ENCODE data around the gene EVI2B. TPM values are rescaled to one million over a fixed set of nuclear protein-coding genes. Genes with fewer than 3 reads are reported as not detected.

EVI2B gene
- total and polyA plus RNA-seq, 4 donors = 2.8 to 5.8 (median 3.7) TPM

DNA sequence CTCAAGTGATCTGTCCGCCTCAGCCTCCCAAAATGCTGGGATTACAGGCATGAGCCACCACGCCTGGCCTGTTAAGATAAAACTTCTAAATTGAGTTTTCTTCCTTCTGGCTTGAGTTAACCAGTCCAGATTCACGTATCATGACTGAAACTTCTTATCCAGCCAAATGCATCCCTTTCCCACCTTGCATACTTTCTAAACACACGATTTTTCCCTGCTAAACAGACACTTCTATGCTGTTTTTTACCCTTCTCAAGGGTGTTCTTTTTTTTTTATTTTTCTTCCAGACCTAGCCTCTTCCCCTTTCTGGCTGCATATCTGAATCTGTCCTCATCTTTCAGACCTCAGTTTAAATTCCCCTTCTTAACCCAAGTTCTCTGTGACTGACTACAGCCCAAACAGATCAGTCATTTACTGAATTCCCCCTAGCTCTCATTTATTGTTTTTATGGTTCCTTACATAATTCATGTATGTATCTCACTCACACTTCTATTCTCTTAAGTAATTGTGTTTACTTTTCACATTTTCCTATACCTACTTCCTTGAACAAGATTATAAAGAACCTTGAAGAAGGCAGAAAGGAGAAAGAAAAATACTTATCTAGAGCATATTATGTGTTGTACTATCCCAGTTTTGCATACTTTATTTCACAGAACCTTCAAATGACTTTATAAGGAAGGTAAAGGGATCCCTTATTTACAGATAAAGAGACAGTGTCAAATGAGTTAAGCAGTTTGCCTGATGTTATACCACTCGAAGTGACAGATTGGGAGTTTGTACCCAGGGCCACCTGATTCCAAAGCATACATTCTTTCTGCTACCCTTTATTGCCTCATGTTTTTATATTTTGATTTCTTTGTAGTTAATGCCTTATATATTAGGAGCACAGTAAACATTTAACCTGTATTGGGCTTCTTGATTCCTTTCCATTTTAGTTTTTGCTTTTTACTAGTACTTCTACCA, 5.2 kb downstream of the EVI2B start (continued):
- TF ChIP-seq RAD21 (IDR thresholded peaks at IDR 0.05) (no peak), NR2F2 (IDR thresholded peaks at IDR 0.05) (no peak), SP1 (IDR thresholded peaks at IDR 0.05) (no peak), JUND (IDR thresholded peaks at IDR 0.05) (no peak), HNF4A (conservative IDR thresholded peaks at IDR 0.05) (no peak)

DNA sequence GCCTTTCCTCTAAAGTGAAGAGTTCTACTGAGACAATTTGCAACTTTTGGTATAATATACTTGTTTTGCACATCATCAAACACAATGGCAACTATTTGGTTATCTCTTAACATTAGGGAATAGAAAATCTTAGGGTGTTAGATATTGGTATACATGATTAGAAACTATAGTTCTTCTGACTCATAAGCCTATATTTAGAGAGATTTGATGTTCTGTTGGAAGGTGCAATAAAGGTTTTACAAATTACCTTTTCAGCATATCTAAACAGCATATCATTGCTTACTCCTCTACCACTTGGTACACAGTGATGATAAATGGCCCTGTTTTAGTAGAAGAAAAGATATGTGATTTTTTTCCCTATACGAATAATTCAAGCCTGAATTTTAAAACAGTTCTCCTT, 6.2 kb downstream of the EVI2B start:
- Histone ChIP-seq H3K4me3 (ENCODE audit: low read depth in 1 of 3, low read length in 3 of 3) (no peak overlapping the region), H3K9ac (ENCODE audit: low read depth in 1 of 2, low read length in 2 of 2) (no peak overlapping the region), H3K4me1 (ENCODE audit: control insufficient read depth in 4 of 4, insufficient read depth in 4 of 4, low read length in 3 of 4) (no peaks in the 10 kb centered on the region), H3K27ac (ENCODE audit: low read depth in 1 of 2, low read length in 2 of 2) (no peak overlapping the region), H3K27me3 (ENCODE audit: control insufficient read depth in 4 of 4, insufficient read depth in 4 of 4, low read length in 3 of 4) (no peaks in the 10 kb centered on the region), H3K36me3 (ENCODE audit: control insufficient read depth in 4 of 4, insufficient read depth in 3 of 4, low read depth in 1 of 4, low read length in 3 of 4) (peaks cover 0 to 1% (median 0%) of the 10 kb centered on the region in 4 donors), H3K9me3 (ENCODE audit: control insufficient read depth in 4 of 4, low read length in 3 of 4) (no peaks in the 10 kb centered on the region)
- no peak for DNase-seq (ENCODE audit: low spot score)
- TF ChIP-seq, protein P1, sequence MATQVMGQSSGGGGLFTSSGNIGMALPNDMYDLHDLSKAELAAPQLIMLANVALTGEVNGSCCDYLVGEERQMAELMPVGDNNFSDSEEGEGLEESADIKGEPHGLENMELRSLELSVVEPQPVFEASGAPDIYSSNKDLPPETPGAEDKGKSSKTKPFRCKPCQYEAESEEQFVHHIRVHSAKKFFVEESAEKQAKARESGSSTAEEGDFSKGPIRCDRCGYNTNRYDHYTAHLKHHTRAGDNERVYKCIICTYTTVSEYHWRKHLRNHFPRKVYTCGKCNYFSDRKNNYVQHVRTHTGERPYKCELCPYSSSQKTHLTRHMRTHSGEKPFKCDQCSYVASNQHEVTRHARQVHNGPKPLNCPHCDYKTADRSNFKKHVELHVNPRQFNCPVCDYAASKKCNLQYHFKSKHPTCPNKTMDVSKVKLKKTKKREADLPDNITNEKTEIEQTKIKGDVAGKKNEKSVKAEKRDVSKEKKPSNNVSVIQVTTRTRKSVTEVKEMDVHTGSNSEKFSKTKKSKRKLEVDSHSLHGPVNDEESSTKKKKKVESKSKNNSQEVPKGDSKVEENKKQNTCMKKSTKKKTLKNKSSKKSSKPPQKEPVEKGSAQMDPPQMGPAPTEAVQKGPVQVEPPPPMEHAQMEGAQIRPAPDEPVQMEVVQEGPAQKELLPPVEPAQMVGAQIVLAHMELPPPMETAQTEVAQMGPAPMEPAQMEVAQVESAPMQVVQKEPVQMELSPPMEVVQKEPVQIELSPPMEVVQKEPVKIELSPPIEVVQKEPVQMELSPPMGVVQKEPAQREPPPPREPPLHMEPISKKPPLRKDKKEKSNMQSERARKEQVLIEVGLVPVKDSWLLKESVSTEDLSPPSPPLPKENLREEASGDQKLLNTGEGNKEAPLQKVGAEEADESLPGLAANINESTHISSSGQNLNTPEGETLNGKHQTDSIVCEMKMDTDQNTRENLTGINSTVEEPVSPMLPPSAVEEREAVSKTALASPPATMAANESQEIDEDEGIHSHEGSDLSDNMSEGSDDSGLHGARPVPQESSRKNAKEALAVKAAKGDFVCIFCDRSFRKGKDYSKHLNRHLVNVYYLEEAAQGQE (IDR thresholded peaks at IDR 0.05) = no peak
- WGBS = 89% methylated on average over 1 of the region's 1 CpG

DNA sequence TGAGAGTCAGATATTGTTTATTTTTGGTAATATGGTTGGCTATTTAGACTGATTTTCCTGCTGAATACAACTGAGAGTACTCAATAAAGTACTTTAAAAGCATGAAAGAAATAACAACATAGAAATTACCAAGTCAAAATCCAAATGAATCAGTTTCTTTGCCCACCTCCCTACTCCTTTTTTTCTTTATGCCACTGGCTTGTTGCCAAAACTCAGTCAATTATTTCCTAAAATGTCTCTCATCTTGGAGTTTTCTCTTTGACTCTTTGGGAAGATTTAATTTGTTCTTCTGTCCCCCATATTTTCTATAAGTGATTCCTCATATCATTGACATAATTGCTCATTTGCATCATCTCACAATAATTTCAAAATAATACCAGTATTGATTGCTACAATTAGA, 14.2 kb downstream of the EVI2B start:
- Histone ChIP-seq H3K4me1 (ENCODE audit: control insufficient read depth in 4 of 4, insufficient read depth in 4 of 4, low read length in 3 of 4) (no peaks in the 10 kb centered on the region), H3K4me3 (ENCODE audit: low read depth in 1 of 3, low read length in 3 of 3) (no peak overlapping the region), H3K36me3 (ENCODE audit: control insufficient read depth in 4 of 4, insufficient read depth in 3 of 4, low read depth in 1 of 4, low read length in 3 of 4) (peaks cover 0 to 2% (median 0%) of the 10 kb centered on the region in 4 donors), H3K9me3 (ENCODE audit: control insufficient read depth in 4 of 4, low read length in 3 of 4) (no peaks in the 10 kb centered on the region), H3K9ac (ENCODE audit: low read depth in 1 of 2, low read length in 2 of 2) (no peak overlapping the region), H3K27me3 (ENCODE audit: control insufficient read depth in 4 of 4, insufficient read depth in 4 of 4, low read length in 3 of 4) (no peaks in the 10 kb centered on the region), H3K27ac (ENCODE audit: low read depth in 1 of 2, low read length in 2 of 2) (no peak overlapping the region)
- no peak for DNase-seq (ENCODE audit: low spot score)
- TF ChIP-seq TAF1 (conservative IDR thresholded peaks at IDR 0.05) = no peak
- no peak for TF ChIP-seq EGR1 (IDR thresholded peaks at IDR 0.05; ENCODE audit: low read depth in 2 of 2)
- TF ChIP-seq GABPA (IDR thresholded peaks at IDR 0.05 in 1 of 2, conservative IDR thresholded peaks at IDR 0.05 in 1 of 2) = no peak
- TF ChIP-seq YY1 (IDR thresholded peaks at IDR 0.05) = no peak
- no peak for TF ChIP-seq NR2F2 (IDR thresholded peaks at IDR 0.05)
- no peak for TF ChIP-seq FOXA1 (IDR thresholded peaks at IDR 0.05)
- TF ChIP-seq HNF4A (conservative IDR thresholded peaks at IDR 0.05) = no peak
- no peak for TF ChIP-seq RAD21 (IDR thresholded peaks at IDR 0.05)
- TF ChIP-seq, protein P2, sequence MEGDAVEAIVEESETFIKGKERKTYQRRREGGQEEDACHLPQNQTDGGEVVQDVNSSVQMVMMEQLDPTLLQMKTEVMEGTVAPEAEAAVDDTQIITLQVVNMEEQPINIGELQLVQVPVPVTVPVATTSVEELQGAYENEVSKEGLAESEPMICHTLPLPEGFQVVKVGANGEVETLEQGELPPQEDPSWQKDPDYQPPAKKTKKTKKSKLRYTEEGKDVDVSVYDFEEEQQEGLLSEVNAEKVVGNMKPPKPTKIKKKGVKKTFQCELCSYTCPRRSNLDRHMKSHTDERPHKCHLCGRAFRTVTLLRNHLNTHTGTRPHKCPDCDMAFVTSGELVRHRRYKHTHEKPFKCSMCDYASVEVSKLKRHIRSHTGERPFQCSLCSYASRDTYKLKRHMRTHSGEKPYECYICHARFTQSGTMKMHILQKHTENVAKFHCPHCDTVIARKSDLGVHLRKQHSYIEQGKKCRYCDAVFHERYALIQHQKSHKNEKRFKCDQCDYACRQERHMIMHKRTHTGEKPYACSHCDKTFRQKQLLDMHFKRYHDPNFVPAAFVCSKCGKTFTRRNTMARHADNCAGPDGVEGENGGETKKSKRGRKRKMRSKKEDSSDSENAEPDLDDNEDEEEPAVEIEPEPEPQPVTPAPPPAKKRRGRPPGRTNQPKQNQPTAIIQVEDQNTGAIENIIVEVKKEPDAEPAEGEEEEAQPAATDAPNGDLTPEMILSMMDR (IDR thresholded peaks at IDR 0.05; ENCODE audit: low read depth, low read length, missing input control) = no peak
- TF ChIP-seq, protein P3, sequence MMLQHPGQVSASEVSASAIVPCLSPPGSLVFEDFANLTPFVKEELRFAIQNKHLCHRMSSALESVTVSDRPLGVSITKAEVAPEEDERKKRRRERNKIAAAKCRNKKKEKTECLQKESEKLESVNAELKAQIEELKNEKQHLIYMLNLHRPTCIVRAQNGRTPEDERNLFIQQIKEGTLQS (IDR thresholded peaks at IDR 0.05) = no peak
- TF ChIP-seq SP1 (IDR thresholded peaks at IDR 0.05) = no peak

Measured in liver (tissue), 9 donors.